Endometrial microvascular endothelial cells (primary cell): ENCODE results near the gene SUPT5H. TPM values are rescaled to one million over a fixed set of nuclear protein-coding genes. Genes with fewer than 3 reads are reported as not detected.

Source experiments
- in situ Hi-C: cut with HindIII; loops from 2 replicates; pipeline ENCODE4 v1.10.0; 2017; ENCODE audit warnings: low sequenced_read_pairs, low pct_unique_long_range_greater_than_20kb; ENCODE audit errors: inconsistent ontology term
- total RNA-seq: library from RNA; depleted of rRNA; stranded (reverse); fragments of >200 nt; gene quantifications from one replicate; pipeline ENCODE4 v1.2.3, GENCODE V29; 2015; ENCODE audit errors: inconsistent ontology term

Gene SUPT5H
- total RNA-seq = 64.7 TPM

DNA sequence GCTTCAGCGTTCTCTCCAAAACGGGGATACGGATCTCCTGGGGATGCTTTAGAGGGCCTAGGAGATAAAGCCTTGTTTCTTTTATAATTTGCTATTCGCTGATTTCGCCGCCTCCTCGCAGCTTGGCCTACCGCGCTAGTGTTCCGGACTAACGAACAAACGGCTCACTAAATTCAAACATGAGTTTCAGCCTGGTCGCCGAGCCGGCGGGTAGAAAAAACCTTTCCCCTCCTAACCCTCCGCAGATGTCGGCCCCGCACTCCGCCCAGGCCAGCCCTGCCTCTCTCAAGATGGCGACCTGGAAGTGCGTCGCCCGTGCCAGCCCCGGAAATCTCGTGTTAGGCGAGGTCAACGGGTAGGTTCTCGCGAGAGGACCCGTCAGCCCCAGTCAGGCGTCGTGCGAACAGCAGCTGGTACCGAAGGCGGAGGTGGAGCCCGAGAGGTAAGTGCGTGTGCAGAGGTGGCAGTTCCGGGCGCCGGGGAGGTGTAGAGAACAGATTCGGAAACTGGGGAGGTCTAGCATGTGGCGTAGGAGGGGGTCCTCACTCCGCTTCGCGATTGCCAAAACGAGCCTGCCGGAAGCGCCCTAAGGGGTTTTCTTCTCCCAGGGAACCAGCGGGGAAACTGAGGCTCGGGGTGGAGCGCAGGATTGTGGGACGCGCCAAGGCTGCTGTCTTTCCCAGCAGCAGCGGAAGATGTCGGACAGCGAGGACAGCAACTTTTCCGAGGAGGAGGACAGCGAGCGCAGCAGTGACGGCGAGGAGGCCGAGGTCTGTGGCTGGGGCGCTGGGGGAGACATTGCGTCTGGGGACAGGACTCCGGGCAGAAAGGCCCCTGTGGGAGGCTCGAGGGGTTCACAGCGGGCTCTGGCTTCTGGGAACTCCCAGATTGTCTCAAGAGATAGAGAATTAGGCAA lies at the start of gene SUPT5H:
Gene SUPT5H, plus strand, starts transcription at position 387 of the 916 bp plus-strand sequence. Its CDS starts 309 bp downstream, at position 696.
- in situ Hi-C loops = no loop called here

DNA sequence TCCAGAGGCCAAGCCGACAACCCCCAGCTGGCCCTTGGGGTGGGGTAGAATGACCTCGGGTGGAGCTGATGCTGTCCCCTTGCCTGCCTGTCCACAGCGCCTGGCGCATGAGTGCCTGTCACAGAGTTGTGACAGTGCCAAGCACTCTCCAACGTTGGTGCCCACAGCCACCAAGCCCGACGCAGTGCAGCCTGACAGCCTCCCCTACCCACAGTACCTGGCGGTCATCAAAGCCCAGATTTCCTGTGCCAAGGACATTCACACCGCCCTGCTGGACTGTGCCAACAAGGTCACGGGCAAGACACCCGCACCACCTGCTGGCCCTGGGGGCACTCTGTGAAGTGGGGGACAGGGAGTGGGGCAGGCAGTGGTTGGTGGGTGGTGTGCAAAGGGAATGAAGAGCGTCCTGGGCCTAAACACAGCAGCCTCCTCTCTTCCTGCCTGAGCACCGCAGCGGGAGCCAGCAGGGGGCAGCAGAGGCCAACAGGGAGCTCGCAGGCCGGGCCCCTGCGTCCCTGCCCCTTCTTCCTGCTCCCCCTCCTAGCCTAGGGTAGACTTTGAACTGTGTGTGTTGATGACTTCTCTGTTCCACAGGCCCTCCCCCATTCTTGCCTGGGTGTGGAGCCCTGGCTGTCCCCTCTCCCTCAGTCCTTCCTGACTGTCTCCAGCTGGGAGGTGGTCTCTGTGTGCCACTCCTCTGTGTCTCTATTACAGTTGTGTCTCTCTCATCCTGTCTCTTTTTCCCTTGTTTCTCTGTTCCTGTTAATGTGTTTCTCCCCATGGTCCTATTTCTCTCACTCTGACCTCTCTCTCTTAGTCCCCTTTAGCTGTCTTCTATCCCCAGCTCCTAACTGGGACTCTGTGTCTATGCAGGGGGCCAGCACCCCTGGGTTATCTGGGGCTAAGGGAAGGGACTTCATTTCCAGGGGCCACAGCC lies 47.8 kb upstream of the SUPT5H start:
- in situ Hi-C loops = no loop called here

DNA sequence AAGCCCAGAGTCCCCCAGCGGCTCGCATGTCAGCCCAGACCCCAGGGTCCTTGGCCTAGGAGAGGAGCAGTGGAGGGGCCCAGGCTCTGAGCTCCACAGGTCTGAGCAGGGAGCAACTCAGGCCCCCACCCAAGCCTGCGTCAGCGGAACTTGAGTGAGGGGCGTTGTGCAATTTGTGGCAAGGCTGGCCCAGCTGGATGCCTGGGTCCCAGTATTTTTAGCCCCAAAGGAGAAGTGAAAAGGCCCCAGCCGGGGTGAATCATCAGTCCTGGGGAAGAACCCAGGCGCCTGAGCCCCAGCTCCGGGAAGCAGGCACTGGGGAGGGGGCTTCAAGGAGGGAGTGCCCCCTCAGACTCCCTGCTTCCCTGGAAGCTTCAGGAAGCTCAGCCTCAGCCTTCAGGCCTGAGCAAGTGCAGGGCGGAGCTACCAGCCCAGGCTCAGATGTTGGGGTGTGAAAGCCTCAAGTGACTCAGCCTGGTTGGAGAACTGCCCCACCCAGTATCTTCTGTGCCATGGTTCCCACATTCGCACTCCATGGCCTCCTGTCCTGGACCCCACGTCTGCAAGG lies 47.0 kb upstream of the SUPT5H start:
- in situ Hi-C loops = no loop called here

GRCh38 chr19:39399668-39400050 lies 45.7 kb upstream of the SUPT5H start:
- in situ Hi-C loops = no loop called here

- in situ Hi-C loops = no loop called here
These were observed 45.3 kb upstream of the SUPT5H start for GRCh38 chr19:39400061-39400460.

GRCh38 chr19:39401070-39401548 lies 44.3 kb upstream of the SUPT5H start:
- in situ Hi-C loops = no loop called here

- in situ Hi-C loops = no loop called here
These were observed 43.6 kb upstream of the SUPT5H start for GRCh38 chr19:39401549-39402345.

DNA sequence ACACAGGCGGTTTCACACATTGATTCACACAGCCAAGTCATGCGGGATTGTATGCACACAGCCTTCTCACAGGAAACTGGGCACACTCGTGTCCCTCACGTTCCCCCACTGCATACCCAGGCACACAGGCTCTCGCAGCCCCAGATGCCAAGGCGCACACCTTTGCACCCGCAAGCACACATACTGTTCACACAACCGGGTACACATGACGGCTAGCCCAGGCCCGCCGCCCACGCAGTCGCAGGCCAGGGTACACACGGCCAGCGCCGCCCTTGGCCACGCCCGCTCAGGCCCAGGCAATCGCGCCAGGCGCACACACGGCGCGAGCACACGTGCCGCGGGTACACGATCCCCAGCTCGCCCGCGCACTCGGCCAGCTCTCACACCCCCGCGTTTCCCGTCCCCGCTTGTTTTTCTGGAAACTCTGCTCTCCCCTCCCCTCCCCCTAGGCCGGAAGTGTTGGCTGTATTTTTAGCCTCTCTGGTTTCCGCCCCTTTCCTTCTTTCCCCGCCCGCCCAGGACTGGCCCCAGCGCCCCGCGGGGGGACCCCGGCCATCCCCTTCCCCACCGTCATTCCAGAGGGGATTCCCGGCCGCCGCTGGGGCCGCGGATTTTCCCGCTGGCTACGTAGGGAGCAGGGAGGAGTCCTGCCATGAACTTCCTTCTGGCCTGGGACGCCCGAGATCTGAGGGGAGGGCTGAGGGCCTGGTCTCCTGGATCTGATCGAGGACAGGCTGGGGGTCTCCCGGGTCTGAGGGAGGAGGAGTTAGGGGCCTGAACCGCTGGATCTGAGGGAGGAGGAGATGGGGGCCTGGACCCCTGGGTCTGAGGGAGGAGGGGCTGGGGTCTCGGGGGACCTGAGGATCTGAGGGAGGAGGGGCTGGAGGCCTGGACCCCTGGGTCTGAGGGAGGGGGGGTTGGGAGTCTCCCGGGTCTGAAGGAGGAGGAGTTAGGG lies 42.8 kb upstream of the SUPT5H start:
- in situ Hi-C loops = no loop called here

DNA sequence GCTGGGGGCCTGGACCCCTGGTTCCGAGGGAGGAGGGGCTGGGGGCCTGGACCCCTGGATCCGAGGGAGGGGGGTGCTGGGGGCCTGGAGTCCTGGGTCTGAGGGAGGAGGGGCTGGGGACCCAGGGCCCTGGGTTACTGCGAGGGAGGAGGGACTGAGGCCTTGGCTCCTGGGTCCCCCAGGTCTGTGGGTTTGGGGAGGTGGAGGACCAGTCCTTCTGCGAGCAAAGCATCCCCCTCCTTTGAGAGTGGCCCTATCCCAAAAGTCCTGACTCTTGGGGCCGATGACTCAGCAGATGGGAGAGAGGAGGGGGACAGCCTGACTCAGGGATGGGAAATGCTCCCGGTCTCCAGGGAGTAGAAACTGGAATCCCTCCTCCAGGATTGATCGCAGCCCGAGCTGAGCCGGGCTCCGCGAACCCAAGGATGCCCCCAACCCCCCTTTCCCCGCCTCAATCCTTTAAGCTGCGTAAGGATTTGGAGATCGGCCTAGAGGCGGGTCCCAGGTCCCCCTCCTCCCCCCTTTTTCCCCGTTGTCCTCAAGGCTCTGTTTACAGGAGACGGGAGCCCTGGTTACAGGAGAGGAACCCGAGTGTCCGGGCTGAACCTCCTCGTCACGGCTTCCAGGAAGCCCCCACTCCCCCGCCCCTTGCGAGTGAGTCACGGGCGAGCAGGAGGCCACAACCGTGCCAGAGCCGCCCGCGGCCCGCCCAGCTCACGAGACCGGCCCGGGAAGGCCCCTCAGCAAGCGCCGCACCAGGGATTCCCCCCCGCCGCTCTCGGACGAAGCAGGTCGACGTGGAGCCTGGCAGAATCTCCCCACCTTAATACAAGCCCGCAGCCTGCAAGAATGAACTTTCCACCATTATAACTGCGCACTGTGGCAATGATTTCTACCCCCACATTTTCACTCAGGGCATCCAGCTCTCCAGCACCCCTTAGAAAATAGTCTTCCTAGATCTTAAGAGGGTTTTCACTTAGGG lies 41.8 kb upstream of the SUPT5H start:
- in situ Hi-C loops = no loop called here

GRCh38 chr19:39405261-39405957 lies 40.0 kb upstream of the SUPT5H start:
- in situ Hi-C loops = no loop called here

DNA sequence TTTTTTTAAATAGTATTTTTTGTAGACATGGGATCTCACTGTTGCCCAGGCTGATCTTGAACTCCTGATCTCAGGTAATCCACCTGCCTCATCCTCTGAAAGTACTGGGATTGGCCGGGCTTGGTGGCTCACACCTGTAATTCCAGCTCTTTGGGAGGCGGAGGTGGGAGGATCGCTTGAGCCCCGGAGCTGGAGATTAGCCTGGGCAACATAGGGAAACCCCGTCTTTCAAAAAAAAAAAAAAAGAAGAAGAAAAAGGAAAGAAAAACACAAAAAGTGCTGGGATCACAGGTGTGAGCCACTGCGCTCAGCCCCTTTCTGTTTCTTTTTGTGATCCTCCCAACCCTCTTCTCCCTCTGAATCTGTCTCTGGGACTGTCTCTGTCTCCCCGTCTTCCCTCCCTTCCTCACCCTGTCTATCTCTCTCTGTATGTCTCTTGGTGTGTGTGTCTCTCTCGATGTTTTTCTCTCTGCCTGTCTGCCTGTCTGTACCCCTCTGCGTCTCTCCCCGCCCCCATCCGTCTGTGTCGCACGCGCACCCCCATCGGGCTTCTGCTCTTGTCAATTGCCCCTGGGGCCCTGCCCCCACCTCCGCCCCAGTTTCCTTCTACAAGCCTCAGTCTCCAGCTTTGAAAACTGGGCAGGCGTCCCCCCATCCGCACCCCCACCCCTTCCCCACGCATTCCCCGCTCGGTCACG lies 39.3 kb upstream of the SUPT5H start:
- in situ Hi-C loops = no loop called here

DNA sequence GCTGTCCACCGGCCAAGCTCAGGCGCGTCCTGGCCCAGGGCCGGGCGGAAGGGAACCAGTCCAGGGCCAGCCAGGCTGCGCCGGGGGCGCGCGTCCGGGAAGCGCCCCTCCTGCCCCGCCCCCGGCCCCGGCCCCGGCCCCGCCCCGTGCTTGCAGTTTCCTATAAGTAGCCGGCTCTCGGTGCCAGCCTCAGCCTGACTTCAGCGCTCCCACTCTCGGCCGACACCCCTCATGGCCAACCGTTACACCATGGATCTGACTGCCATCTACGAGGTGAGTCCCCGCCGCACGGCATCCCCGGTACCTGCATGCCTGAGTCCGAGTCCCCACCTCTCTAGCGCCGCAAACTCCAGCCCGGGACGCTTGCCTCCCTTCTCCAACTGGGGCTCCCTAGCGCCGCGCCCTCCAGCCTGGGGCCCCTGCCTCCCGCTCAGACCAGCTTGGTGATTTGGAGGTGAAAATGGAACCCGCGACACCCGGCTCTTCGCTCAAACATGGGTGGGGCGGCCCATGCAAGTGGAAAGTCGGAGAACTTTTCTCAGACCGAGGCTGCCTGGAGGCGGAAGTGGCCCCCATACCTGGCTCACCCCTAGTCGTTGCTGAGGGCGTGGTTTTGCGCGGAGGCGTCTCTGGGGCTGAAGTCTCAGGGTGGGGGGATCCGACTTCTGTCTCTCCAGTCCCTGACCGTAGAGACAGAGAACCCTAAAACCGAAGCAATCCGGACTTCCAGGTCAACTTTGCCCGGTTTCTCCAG lies 38.5 kb upstream of the SUPT5H start, which contains the start of gene ZFP36:
Gene ZFP36, plus strand, starts transcription at position 192 of the 754 bp plus-strand sequence. Its CDS starts 58 bp downstream, at position 250.
- in situ Hi-C loops = no loop called here

DNA sequence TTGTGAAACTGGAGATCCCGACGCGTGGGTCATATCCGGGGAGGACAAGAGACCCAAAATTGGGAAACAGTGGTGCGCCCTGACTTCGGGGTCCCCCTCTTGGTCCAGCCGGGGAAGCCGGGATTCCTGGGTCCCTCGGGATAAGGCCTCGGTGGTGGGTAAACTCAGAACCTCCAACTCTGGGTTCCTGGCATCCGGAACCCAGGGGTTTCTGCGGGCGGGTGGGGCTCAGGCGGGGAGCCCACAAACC lies 38.0 kb upstream of the SUPT5H start:
- in situ Hi-C loops = no loop called here

DNA sequence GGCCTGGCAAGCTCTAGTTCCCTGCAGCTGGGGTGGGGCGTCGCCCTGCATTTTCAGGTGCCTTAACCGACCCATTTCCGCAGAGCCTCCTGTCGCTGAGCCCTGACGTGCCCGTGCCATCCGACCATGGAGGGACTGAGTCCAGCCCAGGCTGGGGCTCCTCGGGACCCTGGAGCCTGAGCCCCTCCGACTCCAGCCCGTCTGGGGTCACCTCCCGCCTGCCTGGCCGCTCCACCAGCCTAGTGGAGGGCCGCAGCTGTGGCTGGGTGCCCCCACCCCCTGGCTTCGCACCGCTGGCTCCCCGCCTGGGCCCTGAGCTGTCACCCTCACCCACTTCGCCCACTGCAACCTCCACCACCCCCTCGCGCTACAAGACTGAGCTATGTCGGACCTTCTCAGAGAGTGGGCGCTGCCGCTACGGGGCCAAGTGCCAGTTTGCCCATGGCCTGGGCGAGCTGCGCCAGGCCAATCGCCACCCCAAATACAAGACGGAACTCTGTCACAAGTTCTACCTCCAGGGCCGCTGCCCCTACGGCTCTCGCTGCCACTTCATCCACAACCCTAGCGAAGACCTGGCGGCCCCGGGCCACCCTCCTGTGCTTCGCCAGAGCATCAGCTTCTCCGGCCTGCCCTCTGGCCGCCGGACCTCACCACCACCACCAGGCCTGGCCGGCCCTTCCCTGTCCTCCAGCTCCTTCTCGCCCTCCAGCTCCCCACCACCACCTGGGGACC lies 37.6 kb upstream of the SUPT5H start:
- in situ Hi-C loops = no loop called here
